ENCODE results near the gene PIK3C2G.
A peak's percentile ranks its signal among the peaks of the same experiment; 100 is the strongest.

PIK3C2G gene

DNA sequence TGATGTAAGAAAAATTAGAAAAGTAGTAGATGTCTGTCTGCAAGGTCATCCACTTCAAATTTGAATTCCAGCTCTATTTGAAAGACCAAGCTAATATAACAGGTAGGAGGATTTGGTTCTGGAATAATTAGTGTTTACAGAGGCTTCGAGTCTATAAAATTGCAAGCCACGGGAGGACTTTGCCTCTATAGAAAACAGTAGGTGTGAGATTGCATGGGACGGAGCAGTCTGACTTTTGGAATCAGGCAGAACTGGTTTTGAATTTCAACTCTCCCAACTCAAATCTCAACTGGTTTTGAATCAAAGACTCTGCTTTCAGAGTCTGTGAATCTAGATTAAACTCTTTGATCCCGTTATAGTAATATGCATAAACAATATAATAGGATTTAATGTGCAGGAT is 82.4 kb downstream of the PIK3C2G start:
- Histone ChIP-seq H3K4me3 (ENCODE audit: low read length) (no peak overlapping the region), H3K4me2 (ENCODE audit: low read length) (no peak overlapping the region), H3F3A (ENCODE audit: control insufficient read depth, insufficient read depth) (no peaks in the 10 kb centered on the region), H3K9me2 (replicated peaks; ENCODE audit: control insufficient read depth, low read length) (no peaks in the 10 kb centered on the region), H3K27me3 (ENCODE audit: control insufficient read depth, low read length) (no peaks in the 10 kb centered on the region), H3K9me3 (ENCODE audit: control insufficient read depth, insufficient read depth, low read length) (peaks cover 3% of the 10 kb centered on the region; the same call in 1 of the 2 replicates), H3K4me1 (ENCODE audit: control insufficient read depth, low read length) (peaks cover 55% of the 10 kb centered on the region), H4K20me1 (ENCODE audit: control insufficient read depth, insufficient read depth, low read depth, low read length) (no peaks in the 10 kb centered on the region), H3K79me2 (ENCODE audit: control insufficient read depth, low read length) (no peaks in the 10 kb centered on the region), H3K36me3 (ENCODE audit: control insufficient read depth, low read length) (no peaks in the 10 kb centered on the region), H3K27ac (ENCODE audit: low read depth, low read length) (peak overlapping the region; percentile 61; the same call in 1 of the 2 replicates)
- TF ChIP-seq, protein P1, sequence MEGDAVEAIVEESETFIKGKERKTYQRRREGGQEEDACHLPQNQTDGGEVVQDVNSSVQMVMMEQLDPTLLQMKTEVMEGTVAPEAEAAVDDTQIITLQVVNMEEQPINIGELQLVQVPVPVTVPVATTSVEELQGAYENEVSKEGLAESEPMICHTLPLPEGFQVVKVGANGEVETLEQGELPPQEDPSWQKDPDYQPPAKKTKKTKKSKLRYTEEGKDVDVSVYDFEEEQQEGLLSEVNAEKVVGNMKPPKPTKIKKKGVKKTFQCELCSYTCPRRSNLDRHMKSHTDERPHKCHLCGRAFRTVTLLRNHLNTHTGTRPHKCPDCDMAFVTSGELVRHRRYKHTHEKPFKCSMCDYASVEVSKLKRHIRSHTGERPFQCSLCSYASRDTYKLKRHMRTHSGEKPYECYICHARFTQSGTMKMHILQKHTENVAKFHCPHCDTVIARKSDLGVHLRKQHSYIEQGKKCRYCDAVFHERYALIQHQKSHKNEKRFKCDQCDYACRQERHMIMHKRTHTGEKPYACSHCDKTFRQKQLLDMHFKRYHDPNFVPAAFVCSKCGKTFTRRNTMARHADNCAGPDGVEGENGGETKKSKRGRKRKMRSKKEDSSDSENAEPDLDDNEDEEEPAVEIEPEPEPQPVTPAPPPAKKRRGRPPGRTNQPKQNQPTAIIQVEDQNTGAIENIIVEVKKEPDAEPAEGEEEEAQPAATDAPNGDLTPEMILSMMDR (IDR thresholded peaks at IDR 0.05; ENCODE audit: low read depth, low read length, poor library complexity, severe bottlenecking): no peak
- TF ChIP-seq EZH2phosphoT487 (IDR thresholded peaks at IDR 0.05; ENCODE audit: borderline replicate concordance, low read length): no peak

DNA sequence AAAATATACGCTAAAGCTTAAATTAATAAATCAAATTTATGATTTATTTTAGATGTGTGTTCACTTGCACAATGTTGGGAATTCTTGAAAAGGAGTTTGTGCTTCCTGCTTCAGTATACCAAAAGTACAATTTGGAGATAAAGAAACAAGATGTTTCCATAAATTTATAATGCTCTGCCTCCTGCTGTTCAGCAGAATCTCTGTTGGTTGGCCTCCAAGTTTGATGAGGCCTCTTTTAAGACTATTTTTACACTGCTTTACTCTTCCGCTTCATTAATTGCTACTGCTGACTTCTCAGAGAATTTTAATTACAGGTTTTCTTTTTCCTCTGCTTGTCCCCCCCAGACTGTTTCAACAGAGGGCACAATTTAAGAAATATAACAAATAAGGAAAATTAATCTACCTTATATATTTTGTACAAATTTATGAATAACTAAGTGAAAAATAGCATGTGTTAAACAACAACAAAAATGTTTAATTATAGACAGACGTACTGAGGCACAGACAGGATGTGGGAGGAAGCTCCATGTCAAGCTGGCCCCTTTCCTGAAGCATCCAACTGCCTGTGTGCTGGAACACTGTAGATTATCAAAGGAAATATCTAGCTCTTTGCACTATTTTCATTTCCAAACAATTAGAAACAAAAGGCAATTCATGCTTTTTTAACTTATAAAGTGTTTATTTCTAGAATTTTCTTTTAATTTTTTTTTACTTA is 83.9 kb downstream of the PIK3C2G start:
- no peaks in the 10 kb centered on the region for H4K20me1 ChIP-seq (ENCODE audit: control insufficient read depth, insufficient read depth, low read depth, low read length)
- H3K36me3 ChIP-seq (ENCODE audit: control insufficient read depth, low read length): no peaks in the 10 kb centered on the region
- peaks cover 3% of the 10 kb centered on the region; the same call in 1 of the 2 replicates for H3K9me3 ChIP-seq (ENCODE audit: control insufficient read depth, insufficient read depth, low read length)
- no peaks in the 10 kb centered on the region for H3K79me2 ChIP-seq (ENCODE audit: control insufficient read depth, low read length)
- H3K4me3 ChIP-seq (ENCODE audit: low read length): peak overlapping the region; percentile 34
- TF ChIP-seq EZH2phosphoT487 (IDR thresholded peaks at IDR 0.05; ENCODE audit: borderline replicate concordance, low read length): no peak
- TF ChIP-seq, protein P1 (IDR thresholded peaks at IDR 0.05; ENCODE audit: low read depth, low read length, poor library complexity, severe bottlenecking): no peak
- peak overlapping the region; percentile 61 for H3K27ac ChIP-seq (ENCODE audit: low read depth, low read length)
- no peaks in the 10 kb centered on the region for H3K9me2 ChIP-seq (replicated peaks; ENCODE audit: control insufficient read depth, low read length)
- peak overlapping the region; percentile 47 for H3K4me2 ChIP-seq (ENCODE audit: low read length)
- H3F3A ChIP-seq (ENCODE audit: control insufficient read depth, insufficient read depth): no peaks in the 10 kb centered on the region
- peaks cover 55% of the 10 kb centered on the region for H3K4me1 ChIP-seq (ENCODE audit: control insufficient read depth, low read length)
- no peaks in the 10 kb centered on the region for H3K27me3 ChIP-seq (ENCODE audit: control insufficient read depth, low read length)

DNA sequence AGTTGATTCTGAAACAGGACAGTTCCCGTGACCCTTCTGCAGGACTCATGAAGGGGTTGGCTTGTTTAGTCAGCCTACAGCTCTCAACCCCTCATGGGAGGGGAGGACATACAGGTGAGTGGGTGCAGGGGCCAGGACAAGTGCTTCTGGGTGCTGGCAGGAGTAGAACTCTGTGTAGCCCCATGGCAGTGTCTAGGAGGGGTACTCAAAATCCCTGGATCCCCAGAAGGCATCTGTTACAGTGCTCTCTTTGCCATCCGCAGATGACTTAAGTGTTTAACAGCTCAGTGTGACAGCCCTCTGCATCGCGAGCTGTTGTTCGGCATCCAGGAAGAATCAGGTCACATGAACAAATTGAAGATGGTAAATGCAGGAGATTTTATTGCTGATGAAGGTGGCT is 91.0 kb downstream of the PIK3C2G start:
- TF ChIP-seq, protein P1 (IDR thresholded peaks at IDR 0.05; ENCODE audit: low read depth, low read length, poor library complexity, severe bottlenecking): no peak
- no peak for TF ChIP-seq EZH2phosphoT487 (IDR thresholded peaks at IDR 0.05; ENCODE audit: borderline replicate concordance, low read length)
- Histone ChIP-seq H3F3A (ENCODE audit: control insufficient read depth, insufficient read depth) (no peaks in the 10 kb centered on the region), H3K9me2 (replicated peaks; ENCODE audit: control insufficient read depth, low read length) (no peaks in the 10 kb centered on the region), H3K36me3 (ENCODE audit: control insufficient read depth, low read length) (no peaks in the 10 kb centered on the region), H3K4me3 (ENCODE audit: low read length) (no peak overlapping the region), H3K79me2 (ENCODE audit: control insufficient read depth, low read length) (no peaks in the 10 kb centered on the region), H3K4me2 (ENCODE audit: low read length) (no peak overlapping the region), H3K4me1 (ENCODE audit: control insufficient read depth, low read length) (no peaks in the 10 kb centered on the region; the same call in 1 of the 2 replicates), H3K9me3 (ENCODE audit: control insufficient read depth, insufficient read depth, low read length) (no peaks in the 10 kb centered on the region), H3K27me3 (ENCODE audit: control insufficient read depth, low read length) (no peaks in the 10 kb centered on the region), H4K20me1 (ENCODE audit: control insufficient read depth, insufficient read depth, low read depth, low read length) (no peaks in the 10 kb centered on the region), H3K27ac (ENCODE audit: low read depth, low read length) (no peak overlapping the region)
